Karpas-422 (cell line): ENCODE results near the gene OR4F17. TPM values are rescaled to one million over a fixed set of nuclear protein-coding genes. Genes with fewer than 3 reads are reported as not detected.
"Not testable (repeated sequence)": the region's sequence is repeated elsewhere in the genome, so short reads cannot be mapped to it uniquely, and the experiment has no call there.

Experiments
- DNase-seq: peaks from one replicate; pipeline ENCODE4 v3.0.0-alpha.2; 2015
- H2AFZ ChIP-seq: fragments of 200-600 bp; sonication (generic); 2 replicates; pipeline ENCODE4 v1.6.1; 2014; ENCODE audit warnings: antibody characterized with exemption, low read length, mixed read lengths
- H3K27ac ChIP-seq: fragments of 200-600 bp; sonication (generic); 2 replicates; pipeline ENCODE4 v1.5.1; 2014; ENCODE audit warnings: mild to moderate bottlenecking, low read length, moderate library complexity
- H3K27me3 ChIP-seq: fragments of 200-600 bp; sonication (generic); 2 replicates; pipeline ENCODE4 v1.6.1; 2014; ENCODE audit warnings: low read length, mixed read lengths
- H3K36me3 ChIP-seq: fragments of 200-600 bp; sonication (generic); 2 replicates; pipeline ENCODE4 v1.6.1; 2014; ENCODE audit warnings: low read length, mixed read lengths; ENCODE audit not compliant: insufficient read depth
- H3K4me1 ChIP-seq: fragments of 200-600 bp; sonication (generic); 2 replicates; pipeline ENCODE4 v1.6.1; 2014; ENCODE audit warnings: mild to moderate bottlenecking, low read length, mixed read lengths
- H3K4me2 ChIP-seq: fragments of 200-600 bp; sonication (generic); 2 replicates; pipeline ENCODE4 v1.6.1; 2014; ENCODE audit warnings: low read length, low read depth, mild to moderate bottlenecking; ENCODE audit not compliant: poor library complexity, severe bottlenecking
- H3K4me3 ChIP-seq: fragments of 200-600 bp; sonication (generic); 2 replicates; pipeline ENCODE4 v1.5.1; 2014; ENCODE audit warnings: mild to moderate bottlenecking, antibody characterized with exemption, low read length, mixed read lengths
- H3K79me2 ChIP-seq: fragments of 200-600 bp; sonication (generic); 2 replicates; pipeline ENCODE4 v1.6.1; 2014; ENCODE audit warnings: mild to moderate bottlenecking, low read length, mixed read lengths
- H3K9ac ChIP-seq: fragments of 200-600 bp; sonication (generic); 2 replicates; pipeline ENCODE4 v1.6.0; 2014; ENCODE audit warnings: low read length
- H3K9me2 ChIP-seq: fragments of 200-600 bp; sonication (generic), shearing (Covaris generic); replicated peaks from 2 replicates; pipeline ENCODE4 v1.6.0; 2014; ENCODE audit warnings: mild to moderate bottlenecking, low read length, moderate library complexity; ENCODE audit not compliant: insufficient read depth
- H3K9me3 ChIP-seq: fragments of 300-700, 200-600 bp; sonication (generic); 2 replicates; pipeline ENCODE4 v1.6.1; 2014; ENCODE audit warnings: low read length, mixed read lengths
- H4K20me1 ChIP-seq: fragments of 200-600 bp; sonication (generic); 2 replicates; pipeline ENCODE4 v1.6.1; 2014; ENCODE audit warnings: mild to moderate bottlenecking, antibody characterized with exemption, low read length, low read depth; ENCODE audit not compliant: insufficient read depth
- total RNA-seq: library from RNA; depleted of rRNA; stranded (reverse); fragments of >200 nt; shearing (Covaris generic); gene quantifications from 2 replicates; pipeline ENCODE4 v1.2.3, GENCODE V29; 2014; ENCODE audit warnings: low replicate concordance; rRNA removed

Gene OR4F17, protein sequence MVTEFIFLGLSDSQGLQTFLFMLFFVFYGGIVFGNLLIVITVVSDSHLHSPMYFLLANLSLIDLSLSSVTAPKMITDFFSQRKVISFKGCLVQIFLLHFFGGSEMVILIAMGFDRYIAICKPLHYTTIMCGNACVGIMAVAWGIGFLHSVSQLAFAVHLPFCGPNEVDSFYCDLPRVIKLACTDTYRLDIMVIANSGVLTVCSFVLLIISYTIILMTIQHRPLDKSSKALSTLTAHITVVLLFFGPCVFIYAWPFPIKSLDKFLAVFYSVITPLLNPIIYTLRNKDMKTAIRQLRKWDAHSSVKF
- total RNA-seq: not detected in 2 replicates

DNA sequence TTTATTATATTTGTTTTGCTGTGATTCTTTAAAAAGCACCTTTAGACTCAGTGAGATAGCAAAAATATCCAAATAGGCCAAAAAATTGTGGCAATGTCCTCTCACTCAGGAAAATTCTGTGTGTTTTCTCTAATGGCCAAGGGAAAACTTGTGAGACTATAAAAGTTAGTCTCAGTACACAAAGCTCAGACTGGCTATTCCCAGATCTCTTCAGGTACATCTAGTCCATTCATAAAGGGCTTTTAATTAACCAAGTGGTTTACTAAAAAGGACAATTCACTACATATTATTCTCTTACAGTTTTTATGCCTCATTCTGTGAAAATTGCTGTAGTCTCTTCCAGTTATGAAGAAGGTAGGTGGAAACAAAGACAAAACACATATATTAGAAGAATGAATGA lies at the start of gene OR4F17:
Gene OR4F17 (plus strand): TSS at position 301 of the 400 bp plus-strand sequence. CDS start 3,575 bp downstream, outside the sequence.
- H2AFZ ChIP-seq, H3K27ac ChIP-seq, H4K20me1 ChIP-seq, H3K9ac ChIP-seq, H3K4me3 ChIP-seq, DNase-seq, H3K27me3 ChIP-seq, H3K4me1 ChIP-seq, H3K4me2 ChIP-seq, H3K9me3 ChIP-seq, H3K36me3 ChIP-seq, H3K79me2 ChIP-seq, H3K9me2 ChIP-seq: not testable (repeated sequence)

DNA sequence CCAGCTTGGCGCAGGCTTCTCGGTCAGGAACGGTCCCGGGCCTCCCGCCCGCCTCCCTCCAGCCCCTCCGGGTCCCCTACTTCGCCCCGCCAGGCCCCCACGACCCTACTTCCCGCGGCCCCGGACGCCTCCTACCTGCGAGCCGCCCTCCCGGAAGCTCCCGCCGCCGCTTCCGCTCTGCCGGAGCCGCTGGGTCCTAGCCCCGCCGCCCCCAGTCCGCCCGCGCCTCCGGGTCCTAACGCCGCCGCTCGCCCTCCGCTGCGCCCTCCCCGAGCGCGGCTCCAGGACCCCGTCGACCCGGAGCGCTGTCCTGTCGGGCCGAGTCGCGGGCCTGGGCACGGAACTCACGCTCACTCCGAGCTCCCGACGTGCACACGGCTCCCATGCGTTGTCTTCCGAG lies 36.1 kb upstream of the OR4F17 start:
- not testable (repeated sequence) for H3K4me2 ChIP-seq, H3K9ac ChIP-seq, H3K4me1 ChIP-seq, DNase-seq, H3K9me3 ChIP-seq, H3K27me3 ChIP-seq, H3K27ac ChIP-seq, H2AFZ ChIP-seq, H3K4me3 ChIP-seq, H3K79me2 ChIP-seq, H3K36me3 ChIP-seq, H4K20me1 ChIP-seq, H3K9me2 ChIP-seq

DNA sequence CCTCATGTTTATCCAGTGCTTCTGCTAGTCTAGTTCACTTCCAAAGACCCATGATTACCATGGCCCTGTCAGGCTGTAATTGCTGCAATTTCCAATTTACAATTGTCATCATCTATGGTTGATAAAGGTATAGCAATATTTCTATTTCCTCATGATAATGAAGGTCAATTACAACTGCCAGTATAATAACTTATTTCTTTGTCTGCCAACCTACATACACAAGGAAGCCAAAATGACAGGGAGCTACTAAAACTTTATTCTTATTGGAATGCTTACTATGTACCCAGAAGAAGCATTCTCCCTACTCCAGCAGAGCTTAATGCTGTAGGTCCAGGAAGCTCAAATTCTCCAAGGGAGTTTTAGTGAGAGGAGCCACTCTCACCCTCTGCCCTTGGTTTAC lies 24.0 kb upstream of the OR4F17 start:
- H3K36me3 ChIP-seq, H3K9me2 ChIP-seq, H3K9ac ChIP-seq, H2AFZ ChIP-seq, H3K27me3 ChIP-seq, H3K4me1 ChIP-seq, H3K79me2 ChIP-seq, H3K27ac ChIP-seq, H4K20me1 ChIP-seq, H3K4me2 ChIP-seq, H3K9me3 ChIP-seq, DNase-seq, H3K4me3 ChIP-seq: not testable (repeated sequence)

- not testable (repeated sequence) for H3K79me2 ChIP-seq, H3K4me2 ChIP-seq, H3K36me3 ChIP-seq, H3K27ac ChIP-seq, DNase-seq, H3K9me3 ChIP-seq, H2AFZ ChIP-seq, H3K27me3 ChIP-seq, H3K9me2 ChIP-seq, H3K9ac ChIP-seq, H4K20me1 ChIP-seq, H3K4me3 ChIP-seq, H3K4me1 ChIP-seq
Observed at GRCh38 chr19:83626-84025, 23.3 kb upstream of the OR4F17 start.

DNA sequence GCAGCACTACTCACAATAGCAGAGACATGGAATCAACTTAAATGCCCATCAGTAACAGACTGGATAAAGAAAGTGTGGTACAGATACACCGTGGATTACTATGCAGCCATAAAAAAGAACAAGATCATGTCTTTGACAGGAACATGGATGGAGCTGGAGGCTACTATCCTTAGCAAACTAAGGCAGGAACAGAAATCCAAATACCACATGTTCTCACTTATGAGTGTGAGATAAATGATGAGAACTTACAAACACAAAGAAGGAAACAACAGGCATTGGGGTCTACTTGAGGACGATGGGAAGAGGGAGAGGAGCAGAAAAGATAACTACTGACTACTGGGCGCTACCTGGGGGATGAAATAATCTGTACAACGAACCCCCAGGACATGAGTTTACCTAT lies 16.2 kb upstream of the OR4F17 start:
- not testable (repeated sequence) for H3K9me3 ChIP-seq, H3K4me1 ChIP-seq, H2AFZ ChIP-seq, H3K27ac ChIP-seq, H3K9me2 ChIP-seq, H3K36me3 ChIP-seq, H3K4me3 ChIP-seq, H3K4me2 ChIP-seq, H3K9ac ChIP-seq, DNase-seq, H3K27me3 ChIP-seq, H4K20me1 ChIP-seq, H3K79me2 ChIP-seq

- not testable (repeated sequence) for DNase-seq, H3K27me3 ChIP-seq, H3K79me2 ChIP-seq, H2AFZ ChIP-seq, H3K9me3 ChIP-seq, H3K4me1 ChIP-seq, H3K4me3 ChIP-seq, H3K27ac ChIP-seq, H3K9me2 ChIP-seq, H3K9ac ChIP-seq, H3K4me2 ChIP-seq, H3K36me3 ChIP-seq, H4K20me1 ChIP-seq
Observed at GRCh38 chr19:94794-95193, 12.1 kb upstream of the OR4F17 start.

DNA sequence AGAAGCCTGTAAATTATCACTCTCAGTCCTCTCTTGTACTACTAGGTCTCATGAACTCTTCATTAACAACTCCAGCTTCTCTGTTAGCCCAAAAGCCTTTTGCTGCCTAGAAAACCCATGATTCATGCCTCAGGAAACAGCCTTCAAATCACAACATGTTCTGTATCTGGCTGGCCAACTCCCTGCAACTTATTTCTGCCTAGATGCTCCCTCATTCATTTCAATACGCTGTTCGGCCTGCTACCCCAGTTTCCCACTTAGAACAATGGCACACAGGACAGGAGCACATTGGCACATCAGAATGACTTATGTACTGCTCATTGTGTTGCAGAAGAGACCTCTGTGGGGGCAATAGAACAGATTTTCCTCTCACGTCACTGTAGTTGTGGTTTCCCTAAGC lies 9.3 kb upstream of the OR4F17 start:
- not testable (repeated sequence) for H2AFZ ChIP-seq, H3K27ac ChIP-seq, H3K27me3 ChIP-seq, H3K4me1 ChIP-seq, H3K9me3 ChIP-seq, DNase-seq, H3K79me2 ChIP-seq, H3K4me3 ChIP-seq, H4K20me1 ChIP-seq, H3K9ac ChIP-seq, H3K9me2 ChIP-seq, H3K4me2 ChIP-seq, H3K36me3 ChIP-seq

DNA sequence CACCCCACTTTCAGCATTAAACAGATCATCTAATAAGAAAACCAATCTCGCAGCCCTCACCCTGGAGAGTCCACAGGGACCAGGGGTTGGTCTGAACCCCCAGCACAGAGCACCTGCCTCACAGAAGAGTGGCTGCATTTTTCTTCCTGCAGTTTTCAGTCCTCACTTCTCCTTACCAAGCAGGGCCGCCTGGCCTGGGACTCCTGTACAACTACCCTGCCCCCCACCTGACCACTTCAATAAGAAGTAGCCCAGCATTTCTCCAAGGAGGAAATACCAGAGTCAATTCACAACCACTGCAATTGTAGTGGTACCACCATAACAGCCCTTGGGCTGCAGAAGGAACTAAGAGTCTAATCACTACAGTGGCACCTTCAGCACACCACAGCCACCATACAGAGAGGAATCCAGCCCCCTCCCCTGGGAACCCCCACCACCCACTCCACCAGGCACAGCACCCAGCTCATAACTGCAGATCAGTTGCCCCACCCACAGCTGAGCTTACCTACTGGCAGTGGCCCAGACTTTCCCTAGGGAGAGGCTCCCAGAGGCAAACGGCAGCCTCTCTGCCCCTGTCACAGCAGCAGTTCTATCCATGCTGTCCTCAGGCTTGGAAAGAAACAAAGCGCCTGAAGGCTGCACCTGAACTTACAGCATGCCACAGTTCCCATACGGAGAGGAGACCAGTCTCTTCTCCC lies 13.7 kb downstream of the OR4F17 start:
- not testable (repeated sequence) for H3K9me3 ChIP-seq, H4K20me1 ChIP-seq, H3K4me1 ChIP-seq, DNase-seq, H3K27me3 ChIP-seq, H3K79me2 ChIP-seq, H3K9ac ChIP-seq, H3K36me3 ChIP-seq, H2AFZ ChIP-seq, H3K9me2 ChIP-seq, H3K4me3 ChIP-seq, H3K4me2 ChIP-seq, H3K27ac ChIP-seq
